Head of caudate nucleus (tissue), 42 donors: Measurements from ENCODE around the gene FRRS1L.

Source experiments
- DNase-seq, 42 donors: peaks; one replicate each; pipeline versions ENCODE4 v3.0.0 to v3.0.0-alpha.2; 2020 to 2021; ENCODE audit warnings: mixed read lengths in 7 of 42
- intact Hi-C: fragments of 100-400 bp; cut with DNase I; formaldehyde crosslinking; loops from one replicate; pipeline ENCODE4 v1.15.0; 2022

Gene FRRS1L

GRCh38 chr9:109115931-109116526, 51.0 kb downstream of the FRRS1L start:
- peak in 22 of 42 donors; percentile 9 to 62 (median 24) for DNase-seq
- intact Hi-C loops, result loop anchor here (5.0 kb wide), 1 partner anchor 104 kb away; the partner anchor contains the start of gene CTNNAL1

GRCh38 chr9:109114670-109115069, 52.4 kb downstream of the FRRS1L start:
- intact Hi-C loops, result loop anchor here (5.0 kb wide), 1 partner anchor 102 kb away; the partner anchor contains the start of gene CTNNAL1
- DNase-seq, result peak in 1 of 42 donors; percentile 12

DNA sequence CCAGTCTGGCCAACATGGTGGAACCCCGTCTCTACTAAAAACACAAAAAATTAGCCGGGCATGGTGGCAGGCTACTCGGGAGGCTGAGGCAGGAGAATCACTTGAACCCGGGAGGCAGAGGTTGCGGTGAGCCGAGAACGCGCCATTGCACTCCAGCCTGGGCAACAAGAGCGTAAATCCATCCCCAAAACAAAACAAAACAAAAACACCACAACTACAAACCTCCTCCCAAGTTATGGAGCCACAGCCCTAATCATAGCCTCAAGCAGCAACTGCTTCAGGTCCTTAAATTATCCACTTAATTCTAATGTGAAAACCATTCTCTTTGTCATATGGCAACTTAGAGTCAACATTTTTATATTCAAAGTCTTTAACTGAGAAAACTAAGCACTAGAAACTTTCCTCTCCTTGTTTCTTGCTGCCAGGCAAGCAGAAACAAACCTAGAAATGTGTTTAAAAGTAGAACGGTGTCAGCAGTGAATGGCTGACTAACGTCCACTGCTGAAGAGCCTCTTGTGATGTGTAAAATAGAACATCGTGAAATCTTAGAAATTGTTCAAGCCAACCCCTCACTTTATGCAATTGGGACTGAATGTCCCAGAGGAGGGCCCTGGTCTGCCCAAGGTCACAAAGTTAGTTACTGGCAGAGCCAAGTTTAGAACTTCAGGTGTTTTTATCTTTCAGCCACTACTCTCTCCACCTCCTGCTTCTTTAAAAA, 53.0 kb downstream of the FRRS1L start:
- intact Hi-C loops, result no loop called here
- no peak for DNase-seq

DNA sequence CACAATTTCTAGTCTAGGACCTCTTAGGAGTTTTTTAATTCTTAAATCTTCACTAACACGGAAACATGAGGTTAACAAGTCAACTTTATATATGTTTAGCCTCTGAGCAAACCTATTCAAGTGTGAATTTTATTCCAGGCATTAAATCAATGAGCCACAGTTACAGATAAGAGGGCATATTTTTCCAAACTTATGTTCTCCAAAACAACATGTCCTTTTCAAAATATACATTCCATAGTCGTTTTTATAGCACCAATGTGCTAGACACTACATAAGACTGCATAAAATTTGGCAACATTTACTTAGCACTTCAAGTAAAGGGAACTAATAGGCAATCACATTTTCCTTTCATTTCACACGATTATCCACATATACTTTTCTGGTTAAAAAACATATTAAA, 53.8 kb downstream of the FRRS1L start:
- intact Hi-C loops, result no loop called here
- DNase-seq, result no peak

DNA sequence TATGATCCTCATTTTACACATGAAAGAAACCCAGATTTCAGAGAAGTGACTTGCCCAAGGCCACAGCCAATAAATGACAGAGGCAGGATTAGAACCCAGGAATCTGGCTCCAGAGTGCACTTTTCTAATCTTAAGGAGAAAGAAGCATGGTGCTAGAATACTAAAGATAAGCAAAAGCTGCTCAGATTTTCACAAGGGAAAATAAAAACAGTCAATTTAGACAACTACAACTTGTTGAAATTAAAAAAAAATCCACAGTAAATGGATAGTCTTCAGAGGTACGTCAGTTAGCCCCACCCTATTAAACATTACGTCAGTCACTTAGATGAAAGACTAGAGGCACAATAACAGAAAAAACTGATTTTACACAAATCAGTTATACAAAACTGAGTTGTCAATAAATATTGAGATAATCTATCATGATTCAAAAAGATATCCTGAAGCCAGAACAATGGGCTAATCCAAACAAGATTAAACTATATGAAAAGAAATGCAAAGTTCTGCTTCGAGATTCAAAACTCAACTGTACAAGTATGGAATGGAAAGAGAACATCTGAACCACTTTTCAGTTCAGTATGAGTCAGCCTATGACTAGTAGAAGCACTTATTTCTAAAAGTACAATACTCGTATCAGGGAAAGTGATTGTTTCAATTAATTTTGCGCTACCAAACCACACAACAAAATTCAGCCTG, 56.6 kb downstream of the FRRS1L start:
- DNase-seq, result no peak
- intact Hi-C loops, result no loop called here

DNA sequence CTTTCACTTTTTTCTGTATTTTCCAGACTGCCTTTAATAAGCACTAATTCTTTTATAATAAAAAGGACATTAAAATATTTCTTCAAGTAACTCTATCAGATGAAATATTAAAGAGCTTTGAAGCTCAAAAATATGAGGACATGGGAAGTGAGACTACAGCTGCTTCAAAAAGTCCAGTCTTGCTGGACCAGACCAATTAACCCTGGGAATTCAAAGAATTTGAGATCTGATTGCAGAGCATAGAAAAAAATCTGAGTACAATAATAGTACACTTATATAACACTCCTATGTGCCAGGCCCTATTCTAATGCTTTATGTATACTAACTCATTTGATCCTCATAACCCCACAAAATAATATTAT, 57.1 kb downstream of the FRRS1L start:
- DNase-seq, result no peak
- intact Hi-C loops, result no loop called here

DNA sequence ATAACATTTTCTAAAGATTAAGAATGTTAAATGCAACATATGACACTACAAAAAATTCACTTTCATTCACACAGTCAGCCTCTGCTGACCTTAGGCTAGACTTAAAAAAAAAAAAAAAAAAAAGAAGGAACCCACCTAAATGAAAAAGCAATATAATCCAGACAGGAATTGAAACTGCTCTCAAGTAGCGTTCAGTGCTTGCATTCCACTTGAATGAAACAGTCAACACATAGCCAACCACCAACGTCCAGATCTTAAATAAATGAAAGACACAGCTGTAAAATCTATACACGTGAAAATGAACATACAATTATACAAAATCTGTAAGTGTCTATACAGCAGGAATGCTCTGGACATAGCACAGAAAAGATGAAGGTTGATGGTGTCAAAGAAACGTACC, 58.7 kb downstream of the FRRS1L start:
- intact Hi-C loops, result no loop called here
- DNase-seq, result no peak

DNA sequence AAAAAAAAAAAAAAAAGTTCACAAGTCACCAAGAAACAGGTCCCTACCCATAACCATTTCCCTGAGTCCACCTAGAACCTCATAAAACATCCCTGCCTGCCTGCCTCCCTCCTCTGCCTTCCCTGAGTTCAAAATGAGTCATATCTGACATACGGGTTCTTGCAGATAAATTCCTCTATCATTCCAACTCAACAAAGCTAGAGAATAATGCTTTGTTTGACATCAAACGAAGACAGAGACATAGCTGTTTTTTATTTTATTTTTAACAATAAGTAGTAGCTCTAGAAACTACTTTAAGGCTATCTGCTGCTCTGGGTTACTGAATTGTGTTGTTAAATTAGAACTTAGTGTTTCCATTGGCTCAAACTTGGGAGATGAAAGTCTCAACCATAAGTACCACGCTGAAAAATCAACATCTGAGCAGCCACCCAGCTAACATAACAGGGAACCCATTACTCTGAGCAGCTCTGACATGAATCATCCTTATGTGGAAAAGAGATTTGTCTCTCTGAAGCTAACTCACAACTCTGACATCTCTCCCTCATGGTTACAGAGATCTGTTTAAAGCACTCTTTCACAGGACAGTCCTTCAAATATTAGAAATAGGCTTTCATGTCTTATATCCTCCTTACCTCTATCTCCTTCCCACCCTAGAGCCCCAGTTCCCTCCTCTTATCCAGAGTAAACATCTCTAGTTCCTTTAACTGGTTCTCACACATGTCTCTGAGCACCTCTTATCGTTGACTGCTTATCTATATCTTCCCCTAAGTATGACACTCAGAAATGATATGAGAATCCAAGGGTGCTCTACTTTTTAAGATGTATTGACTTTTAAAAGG, 59.4 kb downstream of the FRRS1L start:
- DNase-seq, result peak in 8 of 42 donors; percentile 11 to 49 (median 32)
- intact Hi-C loops, result no loop called here

DNA sequence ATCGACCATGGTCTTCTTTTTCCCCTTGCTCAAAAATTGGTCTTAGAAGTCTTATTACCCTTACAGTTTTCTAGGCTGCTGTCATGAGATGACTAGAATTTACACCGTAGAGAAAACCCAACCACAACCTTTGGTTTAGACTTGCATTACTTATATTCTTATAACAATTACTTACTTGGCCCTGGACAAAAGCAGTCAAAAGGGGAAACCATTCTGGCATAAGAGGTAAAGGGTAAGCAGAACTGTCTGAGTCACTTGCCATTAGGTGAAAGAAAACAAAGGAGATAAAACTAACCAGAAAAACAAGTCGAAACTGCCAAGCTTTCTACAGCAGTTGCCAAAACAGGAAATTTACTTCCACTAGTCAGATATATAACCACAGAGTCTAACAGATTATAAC, 65.2 kb downstream of the FRRS1L start:
- intact Hi-C loops, result no loop called here
- DNase-seq, result no peak

- no peak for DNase-seq
- intact Hi-C loops, result no loop called here
Observed at GRCh38 chr9:109101202-109101595, 65.8 kb downstream of the FRRS1L start.

DNA sequence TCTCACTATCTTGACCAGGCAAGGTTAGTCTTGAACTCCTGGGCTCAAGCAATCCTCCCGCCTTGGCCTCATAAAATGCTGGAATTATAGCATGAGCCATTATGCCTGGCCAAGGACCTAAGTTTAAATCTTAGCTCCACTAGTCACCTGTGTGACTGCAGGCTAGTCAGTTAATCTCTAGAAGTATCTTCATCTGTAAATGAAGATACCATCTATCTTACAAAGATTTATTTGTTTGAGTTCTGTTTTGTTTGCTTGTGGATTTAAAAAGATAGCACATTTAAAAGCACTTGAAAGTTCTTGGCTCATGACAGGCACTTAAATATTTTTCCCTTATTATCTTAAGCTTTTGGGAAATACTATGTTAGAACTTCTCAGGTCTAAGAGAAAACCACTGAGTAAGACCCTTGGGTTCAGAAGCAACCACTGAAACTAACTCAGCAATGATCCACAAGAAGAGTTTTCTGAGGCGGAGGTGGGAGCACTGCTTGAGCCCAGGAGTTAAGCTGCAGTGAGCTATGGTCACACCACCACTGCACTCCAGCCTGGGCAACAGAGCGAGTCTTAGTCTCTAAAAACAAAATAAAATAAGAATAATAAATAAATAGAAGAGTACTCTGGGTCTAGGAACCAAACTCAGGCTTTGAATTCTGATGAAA, 66.4 kb downstream of the FRRS1L start:
- DNase-seq, result no peak
- intact Hi-C loops, result no loop called here

DNA sequence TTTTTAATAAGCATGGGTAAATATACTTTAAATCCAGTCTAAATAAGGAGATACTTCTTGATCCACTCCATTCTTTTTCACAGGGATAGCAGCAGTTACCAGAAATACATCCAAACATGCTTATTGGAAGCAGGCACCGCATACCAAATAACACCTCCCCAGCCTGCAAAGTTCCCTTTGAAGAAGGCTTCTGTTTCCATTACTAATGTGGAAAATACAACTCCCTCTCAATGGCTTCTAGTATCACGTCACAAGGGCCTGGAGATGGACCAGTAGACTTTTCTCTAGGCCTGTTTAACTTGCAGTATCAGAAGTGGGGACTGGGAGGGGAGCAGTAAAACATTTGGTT, 68.1 kb downstream of the FRRS1L start:
- intact Hi-C loops, result no loop called here

DNA sequence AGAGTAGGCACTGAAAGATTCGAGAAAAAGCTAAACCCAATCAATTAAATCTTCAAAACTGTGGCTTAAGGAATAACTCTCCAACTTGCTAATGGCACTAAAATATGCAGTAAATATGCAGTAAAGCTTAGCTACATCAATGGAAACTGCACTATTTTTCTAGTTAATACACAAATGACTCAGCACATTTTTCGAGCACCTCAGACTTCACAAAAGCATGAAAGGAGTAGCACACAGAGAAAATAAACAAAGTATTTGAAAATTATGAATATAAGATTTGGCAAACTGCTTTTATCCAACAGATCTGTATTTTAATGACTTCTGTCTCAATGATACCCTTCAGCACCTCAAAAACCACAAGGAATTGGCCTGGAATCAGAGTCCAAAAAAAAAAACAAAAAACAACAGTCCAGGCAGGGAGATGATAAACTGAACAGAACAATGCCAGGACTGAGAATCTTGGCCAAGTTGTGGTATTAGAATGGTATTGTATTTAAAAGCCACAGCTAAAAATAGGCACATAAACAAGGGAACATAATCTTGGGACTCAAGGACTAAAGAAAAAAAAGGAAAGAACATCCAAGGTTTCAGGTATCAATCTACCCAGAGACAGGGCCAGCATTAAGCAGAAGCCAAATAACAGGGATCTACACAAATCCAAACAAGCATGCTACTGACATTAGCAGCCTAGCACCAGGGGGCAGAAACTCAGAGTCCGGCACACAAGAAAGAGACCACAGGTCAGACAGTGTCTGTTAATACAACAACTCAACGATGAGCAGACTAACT, 68.7 kb downstream of the FRRS1L start:
- peak in 25 of 42 donors; percentile 11 to 71 (median 38) for DNase-seq
- intact Hi-C loops, result no loop called here

More for the DNA sequence above, 68.1 kb downstream of the FRRS1L start:
- DNase-seq, result peak in 1 of 42 donors; percentile 4

DNA sequence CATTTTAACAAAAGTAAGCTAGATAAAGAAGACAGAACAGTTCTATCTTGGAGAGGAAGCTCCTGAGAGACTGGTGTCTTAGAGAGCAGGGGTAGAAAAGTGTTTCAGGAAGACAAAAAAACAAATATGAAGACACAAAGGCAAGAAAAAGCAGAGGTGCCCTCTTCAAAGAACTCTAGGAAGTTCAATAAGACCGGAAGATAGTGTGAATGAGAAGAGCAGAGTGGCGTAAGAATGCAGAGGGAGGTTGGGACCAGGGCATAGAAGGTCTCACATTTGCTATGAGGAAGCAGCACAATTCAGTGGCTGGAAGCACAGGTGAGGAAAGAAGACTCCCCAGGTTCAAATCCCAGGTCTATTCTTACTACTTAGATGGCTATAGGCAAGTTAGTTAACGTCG, 69.9 kb downstream of the FRRS1L start:
- no peak for DNase-seq
- intact Hi-C loops, result no loop called here

GRCh38 chr9:109095321-109095720, 71.7 kb downstream of the FRRS1L start:
- intact Hi-C loops, result no loop called here
- DNase-seq, result no peak

- no peak for DNase-seq
- intact Hi-C loops, result no loop called here
Observed at GRCh38 chr9:109094268-109094667, 72.8 kb downstream of the FRRS1L start.

DNA sequence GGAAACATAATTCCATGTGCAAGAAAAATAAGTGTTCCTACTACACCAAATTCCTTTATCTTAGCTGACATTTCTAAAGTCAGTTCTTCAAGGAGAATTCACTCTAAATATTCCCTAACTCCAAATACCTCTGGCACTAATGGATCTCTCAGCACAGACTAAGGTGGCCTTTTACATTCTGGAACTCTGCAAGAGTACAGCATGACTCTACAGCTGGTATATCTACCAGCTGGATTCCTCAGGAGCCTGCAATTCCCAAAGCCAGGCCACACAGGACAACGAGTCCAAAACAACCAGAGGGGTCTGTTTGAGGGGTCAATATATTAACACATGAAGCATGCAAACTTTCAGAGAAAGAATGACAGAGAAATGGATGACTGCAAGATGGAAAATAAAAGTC, 74.5 kb downstream of the FRRS1L start:
- no peak for DNase-seq
- intact Hi-C loops, result no loop called here

GRCh38 chr9:109092051-109092580, 74.9 kb downstream of the FRRS1L start:
- intact Hi-C loops, result no loop called here
- DNase-seq, result no peak
